Stimulated activated CD8-positive, alpha-beta memory T cell treated with anti-CD3 and anti-CD28 coated beads, Interleukin-2, amount 100 ng/mL, for 1 hour (primary cell): Measurements from ENCODE around the gene NUBPL.
"Not testable (repeated sequence)": the region's sequence is repeated elsewhere in the genome, so short reads cannot be mapped to it uniquely, and the experiment has no call there.

Experiments used
- DNase-seq, 2 donors: peaks; one replicate each; pipeline ENCODE4 v3.0.0-alpha.2; 2020; ENCODE audit warnings: low read depth in 2 of 2

NUBPL gene

GRCh38 chr14:31677630-31678029 is 116.4 kb downstream of the NUBPL start:
- no peak for DNase-seq

- DNase-seq: no peak
Observed at GRCh38 chr14:31678421-31679249, 117.4 kb downstream of the NUBPL start.

GRCh38 chr14:31682768-31683167 is 121.6 kb downstream of the NUBPL start:
- DNase-seq: no peak

GRCh38 chr14:31687726-31688125 is 126.5 kb downstream of the NUBPL start:
- DNase-seq: no peak

- DNase-seq: no peak
Observed at GRCh38 chr14:31690056-31690455, 128.9 kb downstream of the NUBPL start.

- DNase-seq: no peak
Observed at GRCh38 chr14:31692376-31692781, 131.2 kb downstream of the NUBPL start.

GRCh38 chr14:31696378-31696777 is 135.2 kb downstream of the NUBPL start:
- no peak for DNase-seq

- DNase-seq: no peak
Observed at GRCh38 chr14:31699809-31700208, 138.6 kb downstream of the NUBPL start.

- DNase-seq: no peak
Observed at GRCh38 chr14:31700282-31701074, 139.3 kb downstream of the NUBPL start.

GRCh38 chr14:31702130-31702529 is 140.9 kb downstream of the NUBPL start:
- no peak for DNase-seq

GRCh38 chr14:31703056-31703455 is 141.9 kb downstream of the NUBPL start:
- no peak for DNase-seq

- DNase-seq: no peak
Observed at GRCh38 chr14:31705731-31706130, 144.5 kb downstream of the NUBPL start.

- not testable (repeated sequence) for DNase-seq
Observed at GRCh38 chr14:31708661-31709060, 147.5 kb downstream of the NUBPL start.

- DNase-seq: no peak
Observed at GRCh38 chr14:31712244-31713127, 151.3 kb downstream of the NUBPL start.

- DNase-seq: no peak
Observed at GRCh38 chr14:31716208-31716607, 155.0 kb downstream of the NUBPL start.

- DNase-seq: no peak
Observed at GRCh38 chr14:31717294-31718085, 156.3 kb downstream of the NUBPL start.

GRCh38 chr14:31718585-31718984 is 157.4 kb downstream of the NUBPL start:
- DNase-seq: no peak

- DNase-seq: no peak
Observed at GRCh38 chr14:31718985-31719384, 157.8 kb downstream of the NUBPL start.

GRCh38 chr14:31726337-31726736 is 165.1 kb downstream of the NUBPL start:
- no peak for DNase-seq

GRCh38 chr14:31727797-31728196 is 166.6 kb downstream of the NUBPL start:
- DNase-seq: no peak

GRCh38 chr14:31740688-31741087 is 179.5 kb downstream of the NUBPL start:
- DNase-seq: no peak
